CD14-positive monocyte (primary cell): Measurements from ENCODE around the gene CFD. TPM values are rescaled to one million over a fixed set of nuclear protein-coding genes. Genes with fewer than 3 reads are reported as not detected.

Source experiments
- DNase-seq, 3 donors: peaks; one replicate each; pipeline ENCODE4 v3.0.0-alpha.2; 2011 to 2022
- H2AFZ ChIP-seq: 2 replicates; pipeline ENCODE4 v1.6.0; 2012; ENCODE audit warnings: mild to moderate bottlenecking, low read depth, low read length, inconsistent platforms; ENCODE audit not compliant: insufficient read depth, poor library complexity, severe bottlenecking
- H3K27ac ChIP-seq, 2 donors: 1 replicate in 1 of 2; 2 replicates in 1 of 2; pipeline ENCODE4 v1.5.1; 2012 to 2013; ENCODE audit warnings: low read length in 2 of 2, control low read depth in 1 of 2, inconsistent platforms in 1 of 2, low read depth in 1 of 2, mild to moderate bottlenecking in 1 of 2
- H3K27me3 ChIP-seq, 2 donors: one replicate each; pipeline versions ENCODE4 v1.6.0 to v1.6.1; 2011 to 2013; ENCODE audit warnings: low read length in 2 of 2; ENCODE audit not compliant: control insufficient read depth in 2 of 2, insufficient read depth in 2 of 2
- H3K36me3 ChIP-seq, 2 donors: replicated peaks in 1 of 2; 1 replicate in 1 of 2; 2 replicates in 1 of 2; pipeline versions ENCODE4 v1.5.1 to v1.6.1; 2012 to 2013; ENCODE audit warnings: low read length in 2 of 2, control low read depth in 1 of 2, inconsistent platforms in 1 of 2, mild to moderate bottlenecking in 1 of 2; ENCODE audit not compliant: insufficient read depth in 2 of 2, control insufficient read depth in 1 of 2
- H3K4me1 ChIP-seq, 2 donors: 1 replicate in 1 of 2; 2 replicates in 1 of 2; pipeline versions ENCODE4 v1.5.1 to v1.6.1; 2012 to 2013; ENCODE audit warnings: low read length in 2 of 2, control low read depth in 1 of 2, inconsistent platforms in 1 of 2, mild to moderate bottlenecking in 1 of 2, moderate library complexity in 1 of 2; ENCODE audit not compliant: insufficient read depth in 2 of 2, control insufficient read depth in 1 of 2
- H3K4me2 ChIP-seq: replicated peaks from 2 replicates; pipeline ENCODE3; 2012; ENCODE audit warnings: low read length, moderate library complexity, mild to moderate bottlenecking; ENCODE audit not compliant: poor library complexity, severe bottlenecking; ENCODE audit errors: extremely low read depth
- H3K4me3 ChIP-seq, 3 experiments: fragments of 200-600 bp in 1 of 3; sonication (generic) in 1 of 3; replicated peaks in 1 of 3; 1 replicate in 2 of 3; 2 replicates in 1 of 3; pipeline ENCODE4 v1.5.1; 2011 to 2013; ENCODE audit warnings: low read length in 3 of 3, mild to moderate bottlenecking in 3 of 3, control low read depth in 2 of 3, low read depth in 2 of 3, inconsistent platforms in 1 of 3, moderate library complexity in 1 of 3
- H3K79me2 ChIP-seq: 2 replicates; pipeline ENCODE4 v1.6.0; 2012; ENCODE audit warnings: mild to moderate bottlenecking, control low read depth, inconsistent platforms, low read length, moderate library complexity; ENCODE audit not compliant: insufficient read depth
- H3K9ac ChIP-seq: 2 replicates; pipeline ENCODE4 v1.6.0; 2017; ENCODE audit warnings: low read length, mild to moderate bottlenecking; ENCODE audit not compliant: insufficient read depth, poor library complexity, severe bottlenecking
- H3K9me3 ChIP-seq, 2 donors: replicated peaks in 1 of 2; 1 replicate in 1 of 2; 2 replicates in 1 of 2; pipeline versions ENCODE4 v1.5.1 to v1.6.1; 2012 to 2013; ENCODE audit warnings: low read length in 2 of 2, control low read depth in 1 of 2; ENCODE audit not compliant: control insufficient read depth in 1 of 2, insufficient read depth in 1 of 2
- H4K20me1 ChIP-seq: 2 replicates; pipeline ENCODE4 v1.6.0; 2012; ENCODE audit warnings: mild to moderate bottlenecking, low read length, control low read depth, moderate library complexity; ENCODE audit not compliant: insufficient read depth
- H3K27ac Mint-ChIP-seq, 7 donors: one replicate each; pipeline ENCODE4 v1.8.0; 2020; ENCODE audit warnings: mild to moderate bottlenecking in 7 of 7, mixed read lengths in 7 of 7, moderate library complexity in 6 of 7, inconsistent platforms in 2 of 7
- H3K27me3 Mint-ChIP-seq, 3 donors: one replicate each; pipeline ENCODE4 v1.8.0; 2021 to 2022; ENCODE audit warnings: low read depth in 3 of 3, mild to moderate bottlenecking in 3 of 3, mixed read lengths in 3 of 3, moderate library complexity in 3 of 3, inconsistent platforms in 1 of 3
- H3K36me3 Mint-ChIP-seq, 2 donors: one replicate each; pipeline ENCODE4 v1.8.0; 2020; ENCODE audit warnings: mixed read lengths in 2 of 2, inconsistent platforms in 1 of 2, mild to moderate bottlenecking in 1 of 2
- H3K4me1 Mint-ChIP-seq: one replicate; pipeline ENCODE4 v1.8.0; 2020; ENCODE audit warnings: mild to moderate bottlenecking, mixed read lengths
- H3K4me3 Mint-ChIP-seq, 2 donors: one replicate each; pipeline ENCODE4 v1.8.0; 2020; ENCODE audit warnings: mild to moderate bottlenecking in 2 of 2, mixed read lengths in 2 of 2, moderate library complexity in 1 of 2
- H3K9me3 Mint-ChIP-seq, 7 donors: one replicate each; pipeline ENCODE4 v1.8.0; 2020 to 2022; ENCODE audit warnings: mixed read lengths in 7 of 7, mild to moderate bottlenecking in 6 of 7, moderate library complexity in 6 of 7, inconsistent platforms in 2 of 7
- CTCF ChIP-seq: fragments of 200-600 bp; IDR thresholded peaks from one replicate; pipeline ENCODE4 v1.8.0; 2022; ENCODE audit warnings: antibody characterized with exemption, mild to moderate bottlenecking
- WGBS: methylation state at CpG from one replicate; pipeline ENCODE4 v1.1.5; 2013; ENCODE audit warnings: missing lambda C conversion rate; ENCODE audit not compliant: insufficient coverage; 5-methylcytosine and 5-hydroxymethylcytosine counted together
- intact Hi-C, 2 donors: fragments of 100-400 bp; cut with micrococcal nuclease; formaldehyde crosslinking; loops; one replicate each; pipeline versions ENCODE4 v1.15.0 to v1.15.1; 2023
- polyA plus RNA-seq, 3 donors: library from polyadenylated mRNA; depleted of rRNA in 1 of 3; unstranded in 2 of 3; stranded (reverse) in 1 of 3; fragments of 300-500 nt in 2 of 3; fragments of >200 nt in 1 of 3; fragmentation: Illumina TruSeq in 2 of 3; gene quantifications; 1 replicate in 2 of 3; 2 replicates in 1 of 3; pipeline ENCODE4 v1.2.3, GENCODE V29; 2012 to 2021

The CFD gene
- polyA plus RNA-seq, 3 donors = 272 to 862 (median 654) TPM

GRCh38 chr19:903266-903797, 43.9 kb downstream of the CFD start:
- H2AFZ ChIP-seq = no peak overlapping the region
- no peaks in the 10 kb centered on the region for H3K9me3 ChIP-seq
- intact Hi-C loops = no loop called here
- peaks cover 46% of the 10 kb centered on the region for H3K79me2 ChIP-seq
- no peaks in the 10 kb centered on the region for H3K27me3 ChIP-seq
- no peak overlapping the region for H3K4me2 ChIP-seq
- no peak for TF ChIP-seq CTCF
- H3K9ac ChIP-seq = no peak overlapping the region
- no peak overlapping the region for H3K4me3 ChIP-seq
- Mint-ChIP-seq H3K9me3 (no peaks in the 10 kb centered on the region), H3K36me3 (peaks cover 28 to 65% of the 10 kb centered on the region in 2 donors), H3K27me3 (peaks cover 0 to 2% (median 0%) of the 10 kb centered on the region in 3 donors), H3K4me3 (no peak overlapping the region), H3K27ac (peak overlapping the region in 1 of 7 donors; percentile 60), H3K4me1 (peaks cover 21% of the 10 kb centered on the region)
- DNase-seq = no peak
- 92% methylated on average over 21 of the region's 32 CpGs for WGBS
- H3K27ac ChIP-seq = no peak overlapping the region
- peaks cover 24 to 32% of the 10 kb centered on the region in 2 donors for H3K36me3 ChIP-seq
- H3K4me1 ChIP-seq = peaks cover 16 to 17% of the 10 kb centered on the region in 2 donors
- H4K20me1 ChIP-seq = peaks cover 88% of the 10 kb centered on the region

GRCh38 chr19:904545-904944, 45.1 kb downstream of the CFD start:
- Histone ChIP-seq H3K27ac (no peak overlapping the region), H2AFZ (no peak overlapping the region), H3K4me2 (no peak overlapping the region), H3K4me1 (peaks cover 28 to 30% of the 10 kb centered on the region in 2 donors), H3K9me3 (no peaks in the 10 kb centered on the region), H3K27me3 (no peaks in the 10 kb centered on the region), H3K36me3 (peaks cover 12 to 20% of the 10 kb centered on the region in 2 donors), H3K79me2 (peaks cover 58% of the 10 kb centered on the region), H3K9ac (no peak overlapping the region), H4K20me1 (peaks cover 75% of the 10 kb centered on the region), H3K4me3 (no peak overlapping the region)
- H3K4me1 Mint-ChIP-seq = peaks cover 33% of the 10 kb centered on the region
- H3K27me3 Mint-ChIP-seq = peaks cover 0 to 2% (median 0%) of the 10 kb centered on the region in 3 donors
- no peaks in the 10 kb centered on the region for H3K9me3 Mint-ChIP-seq
- intact Hi-C loops = no loop called here
- TF ChIP-seq CTCF = no peak
- H3K4me3 Mint-ChIP-seq = no peak overlapping the region
- H3K27ac Mint-ChIP-seq = peak overlapping the region in 2 of 7 donors; percentile 29 to 63
- H3K36me3 Mint-ChIP-seq = peaks cover 20 to 58% of the 10 kb centered on the region in 2 donors
- WGBS = 100% methylated on average over 6 of the region's 8 CpGs
- DNase-seq = no peak
